A549 treated with Mapracorat at 1 μM for 4 hours (cell line): ENCODE results near the gene SPINK13. TPM values are rescaled to one million over a fixed set of nuclear protein-coding genes. Genes with fewer than 3 reads are reported as not detected.

Source experiments
- total RNA-seq: library from RNA; stranded (reverse); fragments of 200-300 nt; extraction: Qiagen RNA extraction; gene quantifications from 5 replicates; pipeline ENCODE4 v1.2.3, GENCODE V29; 2022

SPINK13 gene
- total RNA-seq: 0.27 to 0.30 TPM (median 0.27 TPM) in 3 of 5 replicates, not detected in the others

GRCh38 chr5:148268566-148268965, at the start of gene SPINK13:
Gene SPINK13, plus strand, starts transcription at chr5:148268794. Its CDS starts 1,279 bp downstream, at chr5:148270073.

DNA sequence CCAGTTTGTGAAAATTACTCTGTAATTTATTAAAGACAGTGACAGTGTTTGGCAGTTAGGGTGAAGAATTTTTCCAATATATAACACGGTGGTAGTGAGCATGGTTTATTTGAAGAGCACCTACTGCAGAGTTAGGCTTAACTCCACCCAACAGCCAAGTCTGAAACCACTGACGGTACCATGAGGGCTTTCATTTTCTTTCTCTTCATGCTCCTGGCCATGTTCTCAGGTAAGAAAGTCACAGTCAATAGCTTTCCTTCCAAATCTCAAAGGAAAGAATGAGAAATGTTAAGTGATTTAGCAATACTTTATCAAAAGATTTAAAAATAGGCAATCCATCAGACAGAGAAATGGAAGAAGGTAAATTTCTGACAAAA, 30.2 kb upstream of the SPINK13 start, which contains the start of gene MARCOL:
Gene MARCOL, plus strand, starts transcription at position 108 of the 377 bp plus-strand sequence. Its CDS starts 73 bp downstream, at position 181.

GRCh38 chr5:148312153-148312552, 43.6 kb downstream of the SPINK13 start, which contains the start of gene SPINK7:
Gene SPINK7, plus strand, starts transcription at chr5:148312423. Its CDS starts 61 bp downstream, at chr5:148312484.

DNA sequence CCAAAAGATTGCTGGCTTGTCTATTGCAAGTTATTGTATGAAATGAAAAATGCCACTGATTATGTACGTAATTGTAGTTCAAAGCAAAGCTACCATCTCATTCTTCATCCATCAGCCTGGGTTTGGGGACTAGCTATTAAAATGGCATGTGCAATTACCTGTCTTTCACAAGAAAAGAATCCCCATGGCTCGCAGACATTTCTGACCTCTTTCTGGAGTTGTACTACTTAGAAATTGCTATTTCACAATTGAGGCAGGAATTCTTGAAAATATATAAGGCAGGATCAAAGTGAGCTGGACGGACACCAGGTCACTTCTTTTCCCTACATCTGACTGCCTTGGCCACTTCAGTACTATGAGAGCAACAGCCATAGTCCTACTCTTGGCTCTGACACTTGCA, 66.7 kb downstream of the SPINK13 start, which contains the start of gene SPINK9:
Gene SPINK9, plus strand, starts transcription at position 301 of the 400 bp plus-strand sequence. Its CDS starts 55 bp downstream, at position 356.

Other genes starting within 250 kb of the SPINK13 start
- not detected in 5 replicates for gene SPINK5, start 204.8 kb upstream of the SPINK13 start, total RNA-seq
- not detected in 5 replicates for gene SPINK14, start 100.2 kb upstream of the SPINK13 start, total RNA-seq
- 0.45 to 1.1 TPM (median 0.57 TPM) in 5 replicates for gene SPINK6, start 65.8 kb upstream of the SPINK13 start, total RNA-seq
- gene MARCOL, start 30.3 kb upstream of the SPINK13 start, total RNA-seq: not detected in 5 replicates
- gene SPINK7, start 43.6 kb downstream of the SPINK13 start, total RNA-seq: not detected in 5 replicates
- not detected in 5 replicates for gene SPINK9, start 66.8 kb downstream of the SPINK13 start, total RNA-seq
- gene FBXO38, start 115.2 kb downstream of the SPINK13 start, total RNA-seq: 16.6 to 20.5 TPM (median 19.3 TPM) in 5 replicates